CD4-positive, alpha-beta memory T cell (primary cell): ENCODE data around the gene HJURP. TPM values are rescaled to one million over a fixed set of nuclear protein-coding genes. Genes with fewer than 3 reads are reported as not detected.

Experiments used
- CTCF ChIA-PET: fragments of 350-600 bp; sonication (Branson Sonifier 250); formaldehyde crosslinking; loops from one replicate; lab custom pipeline; 2021; ENCODE audit warnings: inconsistent platforms; ENCODE audit not compliant: partially characterized antibody; lab: Charles Lee
- POLR2A ChIA-PET: fragments of 350-600 bp; sonication (Branson Sonifier 250); formaldehyde crosslinking; loops from one replicate; lab custom pipeline; 2021; ENCODE audit not compliant: partially characterized antibody; lab: Charles Lee
- DNase-seq, 5 donors: peaks; one replicate each; pipeline versions ENCODE4 v3.0.0 to v3.0.0-alpha.2; 2020 to 2022; ENCODE audit warnings: mixed read lengths in 1 of 5
- H3K27ac ChIP-seq: one replicate; pipeline ENCODE4 v1.7.0; 2013; ENCODE audit warnings: low read depth, low read length
- H3K27me3 ChIP-seq: 2 replicates; pipeline ENCODE4 v1.7.0; 2013; ENCODE audit warnings: mild to moderate bottlenecking, low read length, moderate library complexity; ENCODE audit not compliant: insufficient read depth
- H3K36me3 ChIP-seq: 2 replicates; pipeline ENCODE4 v1.7.0; 2013; ENCODE audit warnings: mild to moderate bottlenecking, low read length, moderate library complexity; ENCODE audit not compliant: insufficient read depth
- H3K4me1 ChIP-seq: 2 replicates; pipeline ENCODE4 v1.7.0; 2013; ENCODE audit warnings: mild to moderate bottlenecking, low read length, moderate library complexity; ENCODE audit not compliant: insufficient read depth
- H3K4me3 ChIP-seq, 2 donors: one replicate each; pipeline ENCODE4 v1.7.0; 2013; ENCODE audit warnings: low read length in 2 of 2, mild to moderate bottlenecking in 1 of 2
- H3K9me3 ChIP-seq, 2 donors: one replicate each; pipeline ENCODE4 v1.7.0; 2013; ENCODE audit warnings: low read length in 2 of 2, control low read depth in 1 of 2; ENCODE audit not compliant: control insufficient read depth in 1 of 2
- H3K27ac Mint-ChIP-seq, 7 donors: one replicate each; pipeline ENCODE4 v1.8.0; 2020 to 2021; ENCODE audit warnings: mixed read lengths in 7 of 7, mild to moderate bottlenecking in 6 of 7, inconsistent platforms in 3 of 7, moderate library complexity in 3 of 7
- H3K27me3 Mint-ChIP-seq, 2 donors: one replicate each; pipeline ENCODE4 v1.8.0; 2020 to 2021; ENCODE audit warnings: mixed read lengths in 2 of 2
- H3K36me3 Mint-ChIP-seq, 2 donors: one replicate each; pipeline ENCODE4 v1.8.0; 2020 to 2021; ENCODE audit warnings: mixed read lengths in 2 of 2, inconsistent platforms in 1 of 2, mild to moderate bottlenecking in 1 of 2
- H3K4me1 Mint-ChIP-seq, 4 donors: one replicate each; pipeline ENCODE4 v1.8.0; 2020 to 2021; ENCODE audit warnings: mixed read lengths in 4 of 4, mild to moderate bottlenecking in 1 of 4
- H3K4me3 Mint-ChIP-seq, 8 donors: one replicate each; pipeline ENCODE4 v1.8.0; 2020 to 2021; ENCODE audit warnings: mixed read lengths in 8 of 8, mild to moderate bottlenecking in 7 of 8, moderate library complexity in 6 of 8, inconsistent platforms in 3 of 8
- H3K9me3 Mint-ChIP-seq, 8 donors: one replicate each; pipeline ENCODE4 v1.8.0; 2020 to 2021; ENCODE audit warnings: mixed read lengths in 8 of 8, mild to moderate bottlenecking in 5 of 8, inconsistent platforms in 3 of 8, moderate library complexity in 1 of 8
- intact Hi-C: fragments of 100-400 bp; cut with micrococcal nuclease; formaldehyde crosslinking; loops from one replicate; pipeline ENCODE4 v1.15.1; 2023
- polyA plus RNA-seq, 2 donors: library from polyadenylated mRNA; unstranded; fragments of 300-500 nt; fragmentation: Illumina TruSeq; gene quantifications; one replicate each; pipeline ENCODE4 v1.2.3, GENCODE V29; 2021
- total RNA-seq, 2 experiments: library from RNA; stranded (reverse); gene quantifications; one replicate each; pipeline ENCODE4 v1.2.3, GENCODE V29; 2021

HJURP gene
- total and polyA plus RNA-seq, 4 experiments from 2014 or later = 0.19 to 0.44 TPM; not detected in 2

DNA sequence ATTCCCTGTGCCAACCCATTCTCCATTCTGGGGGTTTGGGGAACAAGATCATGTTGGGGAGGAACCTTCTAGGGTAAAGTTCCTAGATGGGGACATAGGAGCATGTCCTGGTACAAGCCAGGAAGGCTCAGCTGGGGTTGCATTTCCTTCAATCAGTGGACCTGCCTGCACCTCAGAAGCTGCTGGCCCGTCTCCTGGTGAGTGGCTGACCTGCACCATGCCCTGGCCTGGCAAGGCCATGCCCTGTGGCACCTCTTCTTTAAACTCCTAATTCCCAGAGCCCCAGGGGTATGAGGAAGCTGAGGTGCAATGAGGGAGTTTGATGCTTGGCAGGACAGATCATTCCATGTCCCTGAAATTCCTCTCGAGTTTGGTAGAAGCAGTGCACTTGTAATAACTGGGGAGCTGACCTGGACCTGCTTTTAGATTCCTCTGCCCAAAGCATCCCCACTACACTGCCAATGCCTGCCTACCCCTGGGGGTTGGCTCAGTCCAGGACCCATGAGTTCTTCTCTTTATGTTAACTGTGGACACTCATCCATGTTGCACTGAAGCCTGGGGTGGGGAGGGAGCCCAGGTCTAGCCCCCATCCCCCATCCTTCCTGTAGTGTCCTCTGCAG is 50.9 kb downstream of the HJURP start:
- DNase-seq = no peak
- CTCF ChIA-PET = no interaction called here
- intact Hi-C loops = no loop called here

GRCh38 chr2:233802132-233802815 is 52.1 kb downstream of the HJURP start:
- H3K9me3 Mint-ChIP-seq = no peaks in the 10 kb centered on the region
- Histone ChIP-seq H3K27me3 (no peaks in the 10 kb centered on the region), H3K36me3 (no peaks in the 10 kb centered on the region), H3K4me1 (no peaks in the 10 kb centered on the region), H3K4me3 (no peak overlapping the region), H3K27ac (no peak overlapping the region), H3K9me3 (no peaks in the 10 kb centered on the region)
- no peaks in the 10 kb centered on the region for H3K4me1 Mint-ChIP-seq
- no peak overlapping the region for H3K4me3 Mint-ChIP-seq
- intact Hi-C loops = no loop called here
- POLR2A ChIA-PET = no interaction called here
- H3K27ac Mint-ChIP-seq = no peak overlapping the region
- H3K36me3 Mint-ChIP-seq = no peaks in the 10 kb centered on the region
- H3K27me3 Mint-ChIP-seq = peaks cover 8 to 17% of the 10 kb centered on the region in 2 donors
- CTCF ChIA-PET = no interaction called here
- DNase-seq = no peak

More for the DNA sequence above, 50.9 kb downstream of the HJURP start:
- H3K4me3 Mint-ChIP-seq = no peak overlapping the region
- H3K27me3 Mint-ChIP-seq = peaks cover 8 to 17% of the 10 kb centered on the region in 2 donors
- H3K36me3 Mint-ChIP-seq = no peaks in the 10 kb centered on the region
- Histone ChIP-seq H3K27ac (no peak overlapping the region), H3K36me3 (no peaks in the 10 kb centered on the region), H3K27me3 (no peaks in the 10 kb centered on the region), H3K4me3 (no peak overlapping the region), H3K9me3 (no peaks in the 10 kb centered on the region), H3K4me1 (no peaks in the 10 kb centered on the region)
- H3K27ac Mint-ChIP-seq = no peak overlapping the region
- POLR2A ChIA-PET = no interaction called here
- no peaks in the 10 kb centered on the region for H3K4me1 Mint-ChIP-seq
- H3K9me3 Mint-ChIP-seq = no peaks in the 10 kb centered on the region

GRCh38 chr2:233801357-233802131 is 52.8 kb downstream of the HJURP start:
- H3K4me1 Mint-ChIP-seq = no peaks in the 10 kb centered on the region
- no peak overlapping the region for H3K27ac Mint-ChIP-seq
- H3K27me3 Mint-ChIP-seq = peaks cover 8 to 17% of the 10 kb centered on the region in 2 donors
- no peak overlapping the region for H3K4me3 Mint-ChIP-seq
- no peak for DNase-seq
- Histone ChIP-seq H3K36me3 (no peaks in the 10 kb centered on the region), H3K4me3 (no peak overlapping the region), H3K9me3 (no peaks in the 10 kb centered on the region), H3K27ac (no peak overlapping the region), H3K27me3 (no peaks in the 10 kb centered on the region), H3K4me1 (no peaks in the 10 kb centered on the region)
- ChIA-PET POLR2A (no interaction called here), CTCF (no interaction called here)
- no peaks in the 10 kb centered on the region for H3K9me3 Mint-ChIP-seq
- intact Hi-C loops = no loop called here
- no peaks in the 10 kb centered on the region for H3K36me3 Mint-ChIP-seq

DNA sequence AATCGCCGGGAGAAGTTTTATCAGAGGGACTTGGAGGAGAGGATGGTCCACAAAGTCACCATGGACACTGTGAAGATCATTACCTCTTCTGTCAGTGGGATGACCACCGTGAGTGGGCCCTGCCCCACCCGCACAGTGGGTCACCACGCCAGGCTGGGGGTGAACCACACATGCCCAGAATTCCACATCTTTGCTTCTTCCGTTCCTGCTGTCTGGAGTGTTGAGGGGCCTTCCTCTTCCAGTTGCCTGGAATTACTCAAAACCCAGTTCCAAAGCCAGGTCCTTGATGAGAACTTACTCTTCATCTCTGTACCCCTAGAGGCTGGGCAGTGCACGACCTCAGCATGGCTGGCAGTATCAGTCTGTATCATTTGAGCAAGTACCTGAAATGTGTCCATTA is 54.1 kb downstream of the HJURP start:
- ChIA-PET CTCF (no interaction called here), POLR2A (no interaction called here)
- H3K27me3 Mint-ChIP-seq = peaks cover 8 to 17% of the 10 kb centered on the region in 2 donors
- intact Hi-C loops = no loop called here
- no peaks in the 10 kb centered on the region for H3K9me3 Mint-ChIP-seq
- H3K4me3 ChIP-seq = no peak overlapping the region
- no peaks in the 10 kb centered on the region for H3K36me3 Mint-ChIP-seq
- no peak overlapping the region for H3K4me3 Mint-ChIP-seq
- DNase-seq = no peak
- H3K4me1 Mint-ChIP-seq = no peaks in the 10 kb centered on the region
- H3K27me3 ChIP-seq = no peaks in the 10 kb centered on the region
- no peak overlapping the region for H3K27ac ChIP-seq
- H3K9me3 ChIP-seq = no peaks in the 10 kb centered on the region
- H3K36me3 ChIP-seq = no peaks in the 10 kb centered on the region
- H3K27ac Mint-ChIP-seq = no peak overlapping the region
- H3K4me1 ChIP-seq = no peaks in the 10 kb centered on the region

- no peak overlapping the region for H3K27ac Mint-ChIP-seq
- Histone ChIP-seq H3K4me3 (no peak overlapping the region), H3K9me3 (no peaks in the 10 kb centered on the region), H3K27me3 (no peaks in the 10 kb centered on the region), H3K4me1 (no peaks in the 10 kb centered on the region), H3K36me3 (no peaks in the 10 kb centered on the region), H3K27ac (no peak overlapping the region)
- CTCF ChIA-PET = no interaction called here
- intact Hi-C loops = no loop called here
- peaks cover 10 to 17% of the 10 kb centered on the region in 2 donors for H3K27me3 Mint-ChIP-seq
- no peaks in the 10 kb centered on the region for H3K36me3 Mint-ChIP-seq
- DNase-seq = no peak
- H3K4me3 Mint-ChIP-seq = no peak overlapping the region
- no peaks in the 10 kb centered on the region for H3K4me1 Mint-ChIP-seq
- no peaks in the 10 kb centered on the region for H3K9me3 Mint-ChIP-seq
- POLR2A ChIA-PET = no interaction called here
Measured at GRCh38 chr2:233799716-233800115, 54.6 kb downstream of the HJURP start.

DNA sequence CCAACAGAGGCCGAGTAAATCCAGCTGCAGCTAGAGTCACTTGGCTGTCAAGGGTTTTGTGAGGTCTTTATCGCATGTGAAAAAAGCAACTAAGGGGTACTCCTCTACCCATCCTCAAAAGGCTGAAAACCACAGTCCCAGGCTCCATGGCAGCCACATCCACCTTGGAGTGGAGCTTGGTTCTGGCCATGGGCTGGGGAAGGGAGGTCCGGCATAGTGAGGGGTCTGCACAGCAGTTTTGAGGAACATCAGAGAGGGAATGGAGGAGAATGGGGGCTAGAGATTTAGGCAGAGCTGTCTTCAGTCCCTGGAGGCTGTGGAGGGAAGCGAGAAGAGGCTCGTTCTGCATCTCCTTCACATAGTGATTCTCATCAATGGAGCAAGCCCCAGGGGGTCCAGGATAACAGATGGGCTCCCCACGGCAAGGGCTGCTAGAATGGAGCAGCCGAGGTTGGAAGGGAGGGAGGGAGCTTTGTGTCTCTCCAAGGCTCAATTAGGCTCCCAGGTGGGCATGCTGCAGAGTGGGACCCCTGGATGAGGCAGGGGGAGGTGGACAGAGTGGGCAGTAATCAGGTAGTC is 55.2 kb downstream of the HJURP start:
- H3K4me3 ChIP-seq = no peak overlapping the region
- H3K27ac Mint-ChIP-seq = peak overlapping the region in 1 of 7 donors; percentile 27
- no peaks in the 10 kb centered on the region for H3K36me3 ChIP-seq
- H3K27me3 Mint-ChIP-seq = peaks cover 10 to 15% of the 10 kb centered on the region in 2 donors
- no peaks in the 10 kb centered on the region for H3K4me1 Mint-ChIP-seq
- no peaks in the 10 kb centered on the region for H3K36me3 Mint-ChIP-seq
- H3K4me3 Mint-ChIP-seq = no peak overlapping the region
- intact Hi-C loops = no loop called here
- no peak overlapping the region for H3K27ac ChIP-seq
- ChIA-PET CTCF (no interaction called here), POLR2A (no interaction called here)
- no peaks in the 10 kb centered on the region for H3K4me1 ChIP-seq
- H3K9me3 Mint-ChIP-seq = no peaks in the 10 kb centered on the region
- no peaks in the 10 kb centered on the region for H3K9me3 ChIP-seq
- DNase-seq = no peak
- no peaks in the 10 kb centered on the region for H3K27me3 ChIP-seq
